Muscle layer of duodenum (tissue), 2 donors: Measurements from ENCODE around the gene CHMP1B.
A peak's percentile ranks its signal among the peaks of the same experiment; 100 is the strongest.
"Not testable (repeated sequence)": the region's sequence is repeated elsewhere in the genome, so short reads cannot be mapped to it uniquely, and the experiment has no call there.

Experiments used
- H3K27ac ChIP-seq: one replicate; pipeline ENCODE4 v1.7.0; 2013; ENCODE audit warnings: mild to moderate bottlenecking, low read length
- H3K27me3 ChIP-seq: one replicate; pipeline ENCODE4 v1.7.0; 2013; ENCODE audit warnings: low read depth, mild to moderate bottlenecking, control low read depth, low read length
- H3K36me3 ChIP-seq, 2 donors: one replicate each; pipeline ENCODE4 v1.7.0; 2013; ENCODE audit warnings: low read length in 2 of 2, control low read depth in 1 of 2, mild to moderate bottlenecking in 1 of 2; ENCODE audit not compliant: insufficient read depth in 2 of 2, control insufficient read depth in 1 of 2
- H3K4me1 ChIP-seq, 2 donors: one replicate each; pipeline ENCODE4 v1.7.0; 2013; ENCODE audit warnings: low read length in 2 of 2, mild to moderate bottlenecking in 2 of 2, control low read depth in 1 of 2, moderate library complexity in 1 of 2; ENCODE audit not compliant: insufficient read depth in 2 of 2, control insufficient read depth in 1 of 2
- H3K4me3 ChIP-seq, 2 donors: one replicate each; pipeline ENCODE4 v1.7.0; 2013; ENCODE audit warnings: low read length in 2 of 2, low read depth in 1 of 2, mild to moderate bottlenecking in 1 of 2
- H3K9me3 ChIP-seq, 2 donors: one replicate each; pipeline ENCODE4 v1.7.0; 2013; ENCODE audit warnings: low read length in 2 of 2, control low read depth in 1 of 2, mild to moderate bottlenecking in 1 of 2; ENCODE audit not compliant: control insufficient read depth in 1 of 2
- donor health status: healthy.

The CHMP1B gene

GRCh38 chr18:11842562-11842961 is 8.7 kb upstream of the CHMP1B start:
- Histone ChIP-seq H3K9me3 (no peaks in the 10 kb centered on the region), H3K4me3 (no peak overlapping the region), H3K27me3 (no peaks in the 10 kb centered on the region), H3K36me3 (no peaks in the 10 kb centered on the region), H3K4me1 (no peaks in the 10 kb centered on the region), H3K27ac (no peak overlapping the region)

- no peaks in the 10 kb centered on the region for H3K9me3 ChIP-seq
- H3K27me3 ChIP-seq, result no peaks in the 10 kb centered on the region
- H3K36me3 ChIP-seq, result no peaks in the 10 kb centered on the region
- H3K4me1 ChIP-seq, result peaks cover 0 to under 1% of the 10 kb centered on the region in 2 donors
- H3K27ac ChIP-seq, result no peak overlapping the region
- no peak overlapping the region for H3K4me3 ChIP-seq
Observed at GRCh38 chr18:11844436-11844835, 6.8 kb upstream of the CHMP1B start.

- Histone ChIP-seq H3K36me3 (peaks cover 0 to 6% of the 10 kb centered on the region in 2 donors), H3K4me3 (no peak overlapping the region), H3K27me3 (no peaks in the 10 kb centered on the region), H3K27ac (no peak overlapping the region), H3K4me1 (peaks cover 4 to 6% of the 10 kb centered on the region in 2 donors), H3K9me3 (no peaks in the 10 kb centered on the region)
Observed at GRCh38 chr18:11845654-11846053, 5.6 kb upstream of the CHMP1B start.

GRCh38 chr18:11847811-11848210 is 3.4 kb upstream of the CHMP1B start:
- Histone ChIP-seq H3K4me1 (peaks cover 6 to 14% of the 10 kb centered on the region in 2 donors), H3K9me3 (no peaks in the 10 kb centered on the region), H3K4me3 (no peak overlapping the region), H3K27me3 (no peaks in the 10 kb centered on the region), H3K27ac (no peak overlapping the region), H3K36me3 (peaks cover 0 to 17% of the 10 kb centered on the region in 2 donors)

- Histone ChIP-seq H3K4me3 (peak overlapping the region in 1 of 2 donors; percentile 87), H3K9me3 (no peaks in the 10 kb centered on the region), H3K4me1 (peaks cover 10 to 26% of the 10 kb centered on the region in 2 donors), H3K36me3 (peaks cover 0 to 17% of the 10 kb centered on the region in 2 donors), H3K27me3 (no peaks in the 10 kb centered on the region), H3K27ac (no peak overlapping the region)
Observed at GRCh38 chr18:11849279-11849678, 1.9 kb upstream of the CHMP1B start.

- Histone ChIP-seq H3K4me1 (peaks cover 10 to 26% of the 10 kb centered on the region in 2 donors), H3K27me3 (no peaks in the 10 kb centered on the region), H3K9me3 (no peaks in the 10 kb centered on the region), H3K27ac (peak overlapping the region; percentile 99), H3K36me3 (peaks cover 0 to 17% of the 10 kb centered on the region in 2 donors), H3K4me3 (peak overlapping the region; percentile 87 to 99)
Observed at GRCh38 chr18:11849841-11850634, 1.2 kb upstream of the CHMP1B start.

GRCh38 chr18:11850821-11851145 is 430 bp upstream of the CHMP1B start:
- Histone ChIP-seq H3K36me3 (peaks cover 0 to 17% of the 10 kb centered on the region in 2 donors), H3K27me3 (no peaks in the 10 kb centered on the region), H3K4me1 (peaks cover 10 to 26% of the 10 kb centered on the region in 2 donors), H3K4me3 (peak overlapping the region; percentile 87 to 99), H3K27ac (peak overlapping the region; percentile 99), H3K9me3 (no peaks in the 10 kb centered on the region)

GRCh38 chr18:11851806-11852337 is 659 bp downstream of the CHMP1B start:
- H3K4me1 ChIP-seq, result peaks cover 15 to 26% of the 10 kb centered on the region in 2 donors
- H3K27me3 ChIP-seq, result no peaks in the 10 kb centered on the region
- peak overlapping the region; percentile 87 to 99 for H3K4me3 ChIP-seq
- H3K36me3 ChIP-seq, result peaks cover 0 to 17% of the 10 kb centered on the region in 2 donors
- H3K27ac ChIP-seq, result peak overlapping the region; percentile 99
- no peaks in the 10 kb centered on the region for H3K9me3 ChIP-seq

- peaks cover 15 to 25% of the 10 kb centered on the region in 2 donors for H3K4me1 ChIP-seq
- not testable (repeated sequence) for H3K27me3 ChIP-seq, H3K4me3 ChIP-seq, H3K9me3 ChIP-seq, H3K27ac ChIP-seq
- peaks cover 0 to 25% of the 10 kb centered on the region in 2 donors for H3K36me3 ChIP-seq
Observed at GRCh38 chr18:11854554-11854953, 3.3 kb downstream of the CHMP1B start.

GRCh38 chr18:11857177-11857887 is 6.1 kb downstream of the CHMP1B start:
- Histone ChIP-seq H3K4me1 (peaks cover 9 to 17% of the 10 kb centered on the region in 2 donors), H3K9me3 (no peaks in the 10 kb centered on the region), H3K27ac (peak overlapping the region; percentile 71), H3K4me3 (no peak overlapping the region), H3K27me3 (no peaks in the 10 kb centered on the region), H3K36me3 (peaks cover 0 to 8% of the 10 kb centered on the region in 2 donors)

- Histone ChIP-seq H3K27me3 (no peaks in the 10 kb centered on the region), H3K27ac (no peak overlapping the region), H3K4me3 (no peak overlapping the region)
Observed at GRCh38 chr18:11859282-11859830, 8.1 kb downstream of the CHMP1B start.

More at GRCh38 chr18:11859282-11859830, 8.1 kb downstream of the CHMP1B start:
- peaks cover 0 to 4% of the 10 kb centered on the region in 2 donors for H3K4me1 ChIP-seq
- peaks cover 0 to 8% of the 10 kb centered on the region in 2 donors for H3K36me3 ChIP-seq
- no peaks in the 10 kb centered on the region for H3K9me3 ChIP-seq
